A673 (cell line): ENCODE data around the gene POGLUT2. TPM values are rescaled to one million over a fixed set of nuclear protein-coding genes. Genes with fewer than 3 reads are reported as not detected.

Experiments used
- BruUV-seq: library from RNA; stranded (reverse); fragments of 400-500 nt; replicated peaks from 2 replicates; lab custom pipeline; 2021; lab: Mats Ljungman, UMichigan
- CTCF ChIA-PET: fragments of 300-600 bp; sonication (Branson Sonifier 250); formaldehyde crosslinking; loops from one replicate; lab custom pipeline; 2022; ENCODE audit warnings: antibody characterized with exemption; lab: Charles Lee
- POLR2A ChIA-PET: fragments of 300-600 bp; sonication (Branson Sonifier 250); formaldehyde crosslinking; loops from one replicate; lab custom pipeline; 2022; ENCODE audit warnings: antibody characterized with exemption; ENCODE audit not compliant: low non-redundant PET; lab: Charles Lee
- DNase-seq: peaks from one replicate; pipeline ENCODE4 v3.0.0-alpha.2; 2015; ENCODE audit warnings: low spot score
- H3K27ac ChIP-seq: fragments of 200-600 bp; sonication (generic); 2 replicates; pipeline ENCODE4 v1.5.1; 2016; ENCODE audit warnings: mixed run types, low read depth, mild to moderate bottlenecking, mixed read lengths, antibody characterized with exemption, low read length; ENCODE audit not compliant: poor library complexity, severe bottlenecking
- H3K27me3 ChIP-seq: fragments of 200-600 bp; sonication (generic); replicated peaks from 2 replicates; pipeline ENCODE4 v1.6.1; 2017; ENCODE audit warnings: mixed run types, low read depth, mild to moderate bottlenecking, mixed read lengths, antibody characterized with exemption, low read length; ENCODE audit not compliant: insufficient read depth, poor library complexity
- H3K36me3 ChIP-seq: fragments of 200-600 bp; sonication (generic); 2 replicates; pipeline ENCODE4 v1.6.1; 2016; ENCODE audit warnings: mixed run types, mild to moderate bottlenecking, mixed read lengths, antibody characterized with exemption, low read length; ENCODE audit not compliant: insufficient read depth, poor library complexity, severe bottlenecking
- H3K4me1 ChIP-seq: fragments of 200-600 bp; sonication (generic); 2 replicates; pipeline ENCODE4 v1.6.1; 2017; ENCODE audit warnings: mixed run types, mild to moderate bottlenecking, mixed read lengths, antibody characterized with exemption, low read length; ENCODE audit not compliant: insufficient read depth, poor library complexity, severe bottlenecking
- H3K4me3 ChIP-seq: fragments of 200-600 bp; sonication (generic); 2 replicates; pipeline ENCODE4 v1.5.1; 2016; ENCODE audit warnings: low read depth, mixed run types, mild to moderate bottlenecking, mixed read lengths, low read length; ENCODE audit not compliant: poor library complexity, severe bottlenecking
- H3K9me3 ChIP-seq: fragments of 200-600 bp; sonication (generic); 2 replicates; pipeline ENCODE4 v1.6.1; 2016; ENCODE audit warnings: mixed run types, low read depth, mild to moderate bottlenecking, mixed read lengths, antibody characterized with exemption, low read length; ENCODE audit not compliant: poor library complexity, severe bottlenecking
- CTCF ChIP-seq: fragments of 300-800, 200-600 bp; sonication (generic); conservative IDR thresholded peaks from 2 replicates; pipeline ENCODE4 v1.5.1; 2017; ENCODE audit warnings: low read depth, mild to moderate bottlenecking, antibody characterized with exemption, low read length, moderate library complexity, mixed read lengths
- EZH2 ChIP-seq: fragments of 200-600 bp; sonication (generic); IDR thresholded peaks from 2 replicates; pipeline ENCODE4 v1.6.1; 2017; ENCODE audit warnings: borderline replicate concordance, low read depth, mild to moderate bottlenecking, mixed read lengths, antibody characterized with exemption, low read length; ENCODE audit not compliant: poor library complexity, severe bottlenecking
- intact Hi-C: fragments of 100-400 bp; cut with micrococcal nuclease; formaldehyde crosslinking; loops from one replicate; pipeline ENCODE4 v1.10.0; 2022; ENCODE audit not compliant: unreplicated experiment
- total RNA-seq: library from RNA; stranded (reverse); gene quantifications from 2 replicates; pipeline ENCODE4 v1.2.3, GENCODE V29; 2021

POGLUT2 gene
- total RNA-seq, 1 experiment from 2014 or later, result 12.0 TPM

GRCh38 chr13:102846261-102847015 lies 47.7 kb upstream of the POGLUT2 start:
- peak; percentile 66 for DNase-seq

GRCh38 chr13:102845630-102846260 lies 47.0 kb upstream of the POGLUT2 start, which contains the start of gene ERCC5:
Gene ERCC5, plus strand, starts transcription at chr13:102846032. Its CDS starts 235 bp downstream, at chr13:102846267.
- BruUV-seq, result no TSS peak
- ChIA-PET CTCF (interaction anchor here (1.1 to 1.3 kb wide), 2 partner anchors 46 to 121 kb away, joined by 3 to 6 read pairs; partner anchors contain the start of genes BIVM and POGLUT2), POLR2A (interaction anchor here (0.5 kb wide), 1 partner anchor 254 kb away, joined by 5 read pairs; no protein-coding TSS in a partner anchor)

More at GRCh38 chr13:102846261-102847015, 47.7 kb upstream of the POGLUT2 start:
- peaks cover 9% of the 10 kb centered on the region for H3K4me1 ChIP-seq
- POLR2A ChIA-PET, result interaction anchor here (0.5 to 0.7 kb wide), 2 partner anchors 19 to 255 kb away, joined by 3 to 5 read pairs; no protein-coding TSS in a partner anchor
- H3K9me3 ChIP-seq, result no peaks in the 10 kb centered on the region
- TF ChIP-seq CTCF, result no peak
- no peak for TF ChIP-seq EZH2
- CTCF ChIA-PET, result interaction anchor here (1.1 to 1.3 kb wide), 2 partner anchors 47 to 122 kb away, joined by 3 to 6 read pairs; partner anchors contain the start of genes BIVM and POGLUT2
- H3K27me3 ChIP-seq, result no peaks in the 10 kb centered on the region
- H3K36me3 ChIP-seq, result no peaks in the 10 kb centered on the region
- BruUV-seq, result no TSS peak
- intact Hi-C loops, result loop anchor here (1.0 to 5.0 kb wide), 5 partner anchors 47 to 254 kb away; partner anchors contain the start of genes BIVM and TEX30
- peak overlapping the region; percentile 89 for H3K4me3 ChIP-seq
- peak overlapping the region; percentile 92 for H3K27ac ChIP-seq

More at GRCh38 chr13:102845630-102846260, 47.0 kb upstream of the POGLUT2 start, which contains the start of gene ERCC5:
- no peaks in the 10 kb centered on the region for H3K36me3 ChIP-seq
- no peaks in the 10 kb centered on the region for H3K27me3 ChIP-seq
- peak; percentile 97 for DNase-seq
- TF ChIP-seq CTCF (no peak), EZH2 (no peak)
- H3K9me3 ChIP-seq, result no peaks in the 10 kb centered on the region
- peak within 1 kb of the TSS; percentile 89 for H3K4me3 ChIP-seq
- peak within 1 kb of the TSS; percentile 92 for H3K27ac ChIP-seq
- peaks cover 9% of the 10 kb centered on the region for H3K4me1 ChIP-seq
- intact Hi-C loops, result loop anchor here (1.0 to 5.0 kb wide), 3 partner anchors 46 to 193 kb away; partner anchors contain the start of genes BIVM and TEX30
